ENCODE measurements around the gene AHCYL2. TPM values are rescaled to one million over a fixed set of nuclear protein-coding genes. Genes with fewer than 3 reads are reported as not detected.
"Not testable (repeated sequence)": the region's sequence is repeated elsewhere in the genome, so short reads cannot be mapped to it uniquely, and the experiment has no call there.

AHCYL2 gene
- total RNA-seq, 2 donors from 2014 or later = 30.8 to 31.4 TPM

DNA sequence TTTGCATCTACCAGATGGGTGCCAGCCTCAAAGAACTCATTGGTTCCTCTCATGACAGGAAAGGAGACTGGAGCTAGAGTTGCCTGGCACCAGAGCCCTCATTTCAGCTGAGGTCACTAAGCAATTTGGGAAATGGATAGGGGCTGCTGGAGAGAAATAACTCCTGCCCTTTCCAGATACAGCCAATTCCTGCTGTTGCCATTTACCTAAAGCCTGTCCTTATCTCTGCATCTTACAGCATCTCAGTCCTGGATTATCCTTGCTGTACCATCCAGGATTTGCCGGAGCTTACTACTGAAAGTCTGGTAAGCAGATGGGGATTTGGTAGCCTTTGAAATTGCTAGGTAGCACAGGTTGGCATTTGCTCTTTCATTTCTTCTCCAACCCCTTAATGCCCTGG lies 245.6 kb downstream of the AHCYL2 start:
- H3K4me1 Mint-ChIP-seq = peaks cover 10% of the 10 kb centered on the region
- peaks cover 39% of the 10 kb centered on the region for H3K36me3 Mint-ChIP-seq (ENCODE audit: low read depth)
- Histone ChIP-seq H3K27me3 (ENCODE audit: control insufficient read depth, insufficient read depth, low read length, poor library complexity, severe bottlenecking) (no peaks in the 10 kb centered on the region), H3K27ac (ENCODE audit: low read depth, low read length) (no peak overlapping the region), H3K4me1 (ENCODE audit: control insufficient read depth, insufficient read depth, low read length) (no peaks in the 10 kb centered on the region), H3K9me3 (ENCODE audit: control insufficient read depth, low read length) (no peaks in the 10 kb centered on the region), H3K9ac (ENCODE audit: extremely low read depth, low read length, poor library complexity, severe bottlenecking) (no peak overlapping the region), H3K4me3 (ENCODE audit: low read length) (no peak overlapping the region), H3K36me3 (ENCODE audit: control insufficient read depth, insufficient read depth, low read length) (peaks cover 34% of the 10 kb centered on the region)
- H3K4me3 Mint-ChIP-seq = no peak overlapping the region
- peaks cover 7% of the 10 kb centered on the region for H3K9me3 Mint-ChIP-seq
- TF ChIP-seq, protein P1, sequence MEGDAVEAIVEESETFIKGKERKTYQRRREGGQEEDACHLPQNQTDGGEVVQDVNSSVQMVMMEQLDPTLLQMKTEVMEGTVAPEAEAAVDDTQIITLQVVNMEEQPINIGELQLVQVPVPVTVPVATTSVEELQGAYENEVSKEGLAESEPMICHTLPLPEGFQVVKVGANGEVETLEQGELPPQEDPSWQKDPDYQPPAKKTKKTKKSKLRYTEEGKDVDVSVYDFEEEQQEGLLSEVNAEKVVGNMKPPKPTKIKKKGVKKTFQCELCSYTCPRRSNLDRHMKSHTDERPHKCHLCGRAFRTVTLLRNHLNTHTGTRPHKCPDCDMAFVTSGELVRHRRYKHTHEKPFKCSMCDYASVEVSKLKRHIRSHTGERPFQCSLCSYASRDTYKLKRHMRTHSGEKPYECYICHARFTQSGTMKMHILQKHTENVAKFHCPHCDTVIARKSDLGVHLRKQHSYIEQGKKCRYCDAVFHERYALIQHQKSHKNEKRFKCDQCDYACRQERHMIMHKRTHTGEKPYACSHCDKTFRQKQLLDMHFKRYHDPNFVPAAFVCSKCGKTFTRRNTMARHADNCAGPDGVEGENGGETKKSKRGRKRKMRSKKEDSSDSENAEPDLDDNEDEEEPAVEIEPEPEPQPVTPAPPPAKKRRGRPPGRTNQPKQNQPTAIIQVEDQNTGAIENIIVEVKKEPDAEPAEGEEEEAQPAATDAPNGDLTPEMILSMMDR (conservative IDR thresholded peaks at IDR 0.05) = no peak
- no peak for DNase-seq
- WGBS, 2 experiments (ENCODE audit: insufficient coverage in 1 of 2, insufficient read length in 1 of 2) = 94% methylated on average over 1 of the region's 1 CpG; no CpG with 5 or more reads in 1 of the 2 experiments
- H3K27me3 Mint-ChIP-seq (ENCODE audit: insufficient read depth) = no peaks in the 10 kb centered on the region
- H3K27ac Mint-ChIP-seq = peak overlapping the region; percentile 4

DNA sequence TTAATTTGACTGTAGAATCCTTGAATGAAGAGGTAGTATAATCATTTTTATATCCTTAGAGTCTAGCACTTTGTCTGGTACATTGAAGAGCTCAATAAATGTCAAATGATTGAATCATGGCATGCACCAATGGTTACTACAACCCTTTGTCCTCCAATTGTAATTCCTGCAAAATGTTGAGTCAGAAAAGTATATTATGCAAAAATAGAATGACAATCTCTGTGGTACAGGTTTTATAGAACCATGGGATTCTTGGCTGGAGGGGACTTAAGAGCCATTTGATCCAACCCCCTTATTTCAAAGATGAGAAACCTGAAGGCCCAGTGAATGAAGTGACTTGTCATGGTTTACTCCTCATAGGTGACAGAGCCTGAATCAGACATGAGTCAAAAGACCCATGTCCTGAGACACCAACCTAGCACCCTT lies 246.6 kb downstream of the AHCYL2 start:
- no peak overlapping the region for H3K4me3 Mint-ChIP-seq
- TF ChIP-seq, protein P1 (conservative IDR thresholded peaks at IDR 0.05) = no peak

DNA sequence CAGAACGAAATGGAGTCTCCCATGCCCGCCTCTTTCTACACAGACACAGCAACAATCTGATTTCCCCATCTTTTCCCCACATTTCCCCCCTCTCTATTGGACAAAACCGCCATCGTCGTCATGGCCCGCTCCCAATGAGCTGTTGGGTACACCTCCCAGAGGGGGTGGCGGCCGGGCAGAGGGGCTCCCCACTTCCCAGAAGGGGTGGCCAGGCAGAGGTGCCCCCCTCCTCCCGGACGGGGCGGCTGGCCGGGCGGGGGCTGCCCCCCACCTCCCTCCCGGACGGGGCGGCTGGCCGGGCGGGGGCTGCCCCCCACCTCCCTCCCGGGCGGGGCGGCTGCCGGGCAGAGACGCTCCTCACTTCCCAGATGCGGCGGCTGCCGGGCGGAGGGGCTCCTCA lies 251.1 kb downstream of the AHCYL2 start:
- H3K27ac ChIP-seq (ENCODE audit: low read depth, low read length); H3K27ac Mint-ChIP-seq; H3K9ac ChIP-seq (ENCODE audit: extremely low read depth, low read length, poor library complexity, severe bottlenecking); DNase-seq; H3K27me3 ChIP-seq (ENCODE audit: control insufficient read depth, insufficient read depth, low read length, poor library complexity, severe bottlenecking); H3K4me3 ChIP-seq (ENCODE audit: low read length); H3K4me1 Mint-ChIP-seq; H3K4me1 ChIP-seq (ENCODE audit: control insufficient read depth, insufficient read depth, low read length); H3K9me3 ChIP-seq (ENCODE audit: control insufficient read depth, low read length); H3K4me3 Mint-ChIP-seq; H3K27me3 Mint-ChIP-seq (ENCODE audit: insufficient read depth): not testable (repeated sequence)
- peaks cover 46% of the 10 kb centered on the region for H3K36me3 Mint-ChIP-seq (ENCODE audit: low read depth)
- peaks cover 18% of the 10 kb centered on the region for H3K36me3 ChIP-seq (ENCODE audit: control insufficient read depth, insufficient read depth, low read length)
- peaks cover 22% of the 10 kb centered on the region for H3K9me3 Mint-ChIP-seq
- WGBS, 2 experiments (ENCODE audit: insufficient coverage in 1 of 2, insufficient read length in 1 of 2) = 91 to 100% methylated on average over 1 to 19 of the region's 27 CpGs

More for the DNA sequence above, 246.6 kb downstream of the AHCYL2 start:
- Mint-ChIP-seq H3K4me1 (peaks cover 10% of the 10 kb centered on the region), H3K27ac (no peak overlapping the region), H3K36me3 (ENCODE audit: low read depth) (peaks cover 36% of the 10 kb centered on the region), H3K9me3 (peaks cover 12% of the 10 kb centered on the region), H3K27me3 (ENCODE audit: insufficient read depth) (no peaks in the 10 kb centered on the region)
- Histone ChIP-seq H3K36me3 (ENCODE audit: control insufficient read depth, insufficient read depth, low read length) (peaks cover 33% of the 10 kb centered on the region), H3K27ac (ENCODE audit: low read depth, low read length) (no peak overlapping the region), H3K9ac (ENCODE audit: extremely low read depth, low read length, poor library complexity, severe bottlenecking) (no peak overlapping the region), H3K4me3 (ENCODE audit: low read length) (no peak overlapping the region), H3K27me3 (ENCODE audit: control insufficient read depth, insufficient read depth, low read length, poor library complexity, severe bottlenecking) (no peaks in the 10 kb centered on the region), H3K4me1 (ENCODE audit: control insufficient read depth, insufficient read depth, low read length) (no peaks in the 10 kb centered on the region), H3K9me3 (ENCODE audit: control insufficient read depth, low read length) (no peaks in the 10 kb centered on the region)
- no peak for DNase-seq

DNA sequence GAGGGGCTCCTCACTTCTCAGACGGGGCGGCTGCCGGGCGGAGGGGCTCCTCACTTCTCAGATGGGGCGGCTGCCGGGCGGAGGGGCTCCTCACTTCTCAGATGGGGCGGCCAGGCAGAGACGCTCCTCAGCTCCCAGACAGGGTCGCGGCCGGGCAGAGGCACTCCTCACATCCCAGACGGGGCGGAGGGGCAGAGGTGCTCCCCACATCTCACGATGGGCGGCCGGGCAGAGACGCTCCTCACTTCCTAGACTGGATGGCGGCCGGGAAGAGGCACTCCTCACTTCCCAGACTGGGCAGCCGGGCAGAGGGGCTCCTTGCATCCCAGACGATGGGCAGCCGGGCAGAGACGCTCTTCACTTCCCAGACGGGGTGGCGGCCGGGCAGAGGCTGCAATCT lies 251.6 kb downstream of the AHCYL2 start:
- not testable (repeated sequence) for H3K4me1 ChIP-seq (ENCODE audit: control insufficient read depth, insufficient read depth, low read length); H3K4me3 Mint-ChIP-seq; H3K4me3 ChIP-seq (ENCODE audit: low read length); H3K9me3 ChIP-seq (ENCODE audit: control insufficient read depth, low read length); H3K4me1 Mint-ChIP-seq; DNase-seq; H3K27me3 ChIP-seq (ENCODE audit: control insufficient read depth, insufficient read depth, low read length, poor library complexity, severe bottlenecking); H3K27ac Mint-ChIP-seq; H3K27ac ChIP-seq (ENCODE audit: low read depth, low read length); H3K9ac ChIP-seq (ENCODE audit: extremely low read depth, low read length, poor library complexity, severe bottlenecking); H3K27me3 Mint-ChIP-seq (ENCODE audit: insufficient read depth)
- peaks cover 22% of the 10 kb centered on the region for H3K36me3 ChIP-seq (ENCODE audit: control insufficient read depth, insufficient read depth, low read length)
- 95 to 98% methylated on average over 11 to 17 of the region's 27 CpGs for WGBS, 2 experiments (ENCODE audit: insufficient coverage in 1 of 2, insufficient read length in 1 of 2)
- Mint-ChIP-seq H3K9me3 (peaks cover 24% of the 10 kb centered on the region), H3K36me3 (ENCODE audit: low read depth) (peaks cover 49% of the 10 kb centered on the region)

Other genes starting within 250 kb of the AHCYL2 start
- 10 to 100 TPM; 68.0 to 73.1 TPM for gene TNPO3, start 169.9 kb upstream of the AHCYL2 start, total RNA-seq
- 10 to 100 TPM; 33.2 to 35.6 TPM for gene TSPAN33, start 80.3 kb upstream of the AHCYL2 start, total RNA-seq
- 10 to 100 TPM; 75.5 to 76.2 TPM for gene SMO, start 36.4 kb upstream of the AHCYL2 start, total RNA-seq
- 10 to 100 TPM; 11.7 to 15.8 TPM for gene STRIP2, start 209.4 kb downstream of the AHCYL2 start, total RNA-seq

All from endodermal cell (in vitro differentiated cells).